22Rv1 (cell line): ENCODE data around the gene RAB3C.

Experiments used
- CTCF ChIP-seq: fragments of 450-650 bp; IDR thresholded peaks from 2 replicates; pipeline ENCODE4 v1.5.1; 2017; ENCODE audit warnings: mild to moderate bottlenecking
- ZFX ChIP-seq: fragments of 450-650 bp; IDR thresholded peaks from 2 replicates; pipeline ENCODE4 v1.6.1; 2017; ENCODE audit warnings: antibody characterized with exemption, borderline replicate concordance

DNA sequence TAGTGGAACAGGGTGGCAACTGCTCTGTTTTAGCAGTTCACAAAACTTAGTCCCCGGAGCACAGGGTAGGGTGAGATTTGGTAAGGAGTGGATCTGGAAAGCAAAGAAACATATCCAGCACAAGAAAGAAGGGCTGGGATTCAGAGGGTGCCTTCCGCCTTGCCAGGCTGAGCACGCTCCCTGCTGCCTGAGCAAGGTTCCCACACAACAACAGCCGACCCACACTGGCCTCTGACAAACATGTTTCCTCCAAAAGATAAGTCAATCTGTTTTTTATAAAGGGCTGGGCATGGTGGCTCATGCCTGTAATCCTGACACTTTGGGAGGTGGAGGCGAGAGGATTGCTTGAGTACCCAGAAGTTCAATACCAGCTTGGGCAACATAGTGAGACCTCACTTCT is 45.8 kb downstream of the RAB3C start:
- no peak for TF ChIP-seq CTCF
- no peak for TF ChIP-seq ZFX
